Testis (tissue), 2 donors: Measurements from ENCODE around the gene LYSMD1.

Experiments used
- CTCF ChIP-seq, 3 experiments: fragments of 450-650 bp in 2 of 3; fragments of 200-600 bp in 1 of 3; sonication (generic) in 1 of 3; IDR thresholded peaks; one replicate each; pipeline ENCODE4 v1.5.1; 2016 to 2019; ENCODE audit warnings: antibody characterized with exemption in 3 of 3, mild to moderate bottlenecking in 2 of 3, moderate library complexity in 1 of 3
- POLR2A ChIP-seq: fragments of 450-650 bp; IDR thresholded peaks from one replicate; pipeline ENCODE4 v1.6.1; 2017; ENCODE audit warnings: antibody characterized with exemption, mild to moderate bottlenecking, moderate library complexity

- TF ChIP-seq POLR2A (no peak), CTCF (IDR thresholded peaks at IDR 0.05) (no peak)
Observed at GRCh38 chr1:151167116-151167515, 1.4 kb upstream of the LYSMD1 start.
